ENCODE measurements around the gene ASB10.

The ASB10 gene

DNA sequence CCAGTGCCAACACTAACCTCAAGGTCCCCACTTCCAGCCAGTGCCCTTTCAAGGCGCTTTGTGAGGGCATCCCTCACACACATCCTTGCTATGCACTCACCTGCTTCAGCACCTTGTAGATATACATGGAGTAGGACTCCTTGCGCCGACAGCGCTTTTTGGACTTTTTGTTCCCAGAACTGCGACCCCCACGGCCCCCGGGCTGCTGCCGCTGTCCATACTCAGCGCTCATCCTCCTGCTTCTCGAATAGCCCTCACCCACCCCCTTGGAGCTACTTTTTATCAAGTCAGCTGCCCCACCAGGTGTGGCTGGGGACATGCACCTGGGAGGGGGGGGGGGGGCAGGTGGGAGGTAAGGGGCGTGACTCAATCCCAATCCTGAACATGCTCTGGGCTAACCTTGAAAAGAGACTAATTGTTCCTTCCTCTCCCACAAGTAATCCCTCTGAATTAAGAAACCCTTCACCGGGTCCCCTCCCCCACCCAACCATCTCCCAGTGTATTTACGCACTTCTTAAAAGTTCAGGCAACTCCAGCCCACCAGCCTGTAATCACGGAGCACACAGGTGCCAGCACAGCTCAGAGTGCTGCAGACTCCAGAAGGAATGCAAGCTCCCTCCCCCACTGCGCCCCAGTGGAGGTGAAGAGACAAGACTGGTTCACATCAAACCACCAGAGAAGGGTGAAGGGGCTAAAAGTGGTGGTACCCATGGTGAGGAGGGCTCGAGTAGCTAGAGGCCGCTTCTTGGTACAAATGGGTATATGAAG is 23.2 kb upstream of the ASB10 start, which contains the start of gene H2BK1:
Gene H2BK1 (minus strand): TSS at position 402 of the 768 bp plus-strand sequence. CDS start 170 bp downstream, at position 232.
- no peak for DNase-seq (ENCODE audit: low spot score)

DNA sequence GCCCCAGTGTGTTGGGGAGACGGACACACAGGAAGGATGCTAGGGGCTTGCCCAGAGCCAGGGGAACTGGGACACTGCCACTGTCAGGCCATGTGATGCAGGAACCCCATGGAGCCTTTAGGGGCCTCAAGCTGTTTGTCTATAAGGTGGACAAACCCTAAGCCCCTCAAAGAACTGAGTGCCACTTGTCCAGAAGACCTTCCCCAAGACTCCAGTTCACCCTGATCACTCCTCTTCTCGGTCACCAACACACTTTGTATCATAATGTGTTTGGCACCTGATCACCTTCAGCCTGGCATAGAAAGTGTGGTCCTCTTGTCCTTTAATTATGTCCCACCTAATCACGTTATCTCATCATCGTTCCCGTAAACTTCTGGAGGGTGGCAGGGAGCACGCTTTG is 22.5 kb upstream of the ASB10 start:
- DNase-seq (ENCODE audit: low spot score), result no peak

DNA sequence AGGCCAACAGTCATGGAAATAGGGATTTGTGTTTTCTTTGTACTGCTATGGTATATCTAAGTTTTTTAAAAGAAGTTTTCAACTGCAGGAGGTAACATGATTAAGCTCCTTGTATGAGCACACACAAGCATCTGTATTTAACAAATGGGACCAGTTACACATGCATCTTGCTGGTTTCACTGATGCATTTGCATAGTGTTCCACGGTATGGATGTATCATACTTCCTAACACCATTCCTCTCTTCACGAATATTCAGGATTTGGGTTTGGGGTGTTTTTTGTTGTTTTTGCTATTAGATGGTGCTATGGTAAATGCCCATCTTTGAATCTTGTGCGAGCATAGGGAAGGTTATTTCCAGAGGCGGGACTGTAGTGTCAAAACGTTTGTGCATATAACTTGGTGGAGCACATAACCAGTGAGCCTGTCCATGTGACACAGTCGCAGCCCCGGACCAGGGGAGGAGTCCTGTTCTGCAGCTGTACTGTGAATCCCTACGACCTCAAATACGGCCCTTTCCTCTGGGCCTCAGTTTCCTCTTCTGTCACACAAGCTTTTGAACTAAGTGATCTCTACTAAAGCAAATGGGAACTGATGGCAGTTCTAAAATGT is 21.3 kb upstream of the ASB10 start:
- no peak for DNase-seq (ENCODE audit: low spot score)

DNA sequence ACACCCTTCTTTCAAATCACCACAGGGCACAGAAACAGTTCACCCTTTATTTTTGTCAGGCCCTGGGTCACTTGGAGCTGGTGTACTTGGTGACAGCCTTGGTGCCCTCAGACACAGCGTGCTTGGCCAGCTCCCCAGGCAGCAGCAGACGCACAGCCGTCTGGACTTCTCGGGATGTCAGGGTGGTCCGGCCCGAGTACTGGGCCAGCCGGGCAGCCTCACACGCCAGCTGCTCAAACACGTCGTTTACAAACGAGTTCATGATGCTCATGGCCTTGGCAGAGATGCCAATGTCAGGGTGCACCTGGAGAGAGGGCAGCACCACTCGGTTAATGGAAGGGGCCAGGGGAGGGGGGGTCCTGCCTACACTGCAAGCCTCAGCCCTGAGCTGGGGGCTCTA is 20.8 kb upstream of the ASB10 start:
- no peak for DNase-seq (ENCODE audit: low spot score)

DNA sequence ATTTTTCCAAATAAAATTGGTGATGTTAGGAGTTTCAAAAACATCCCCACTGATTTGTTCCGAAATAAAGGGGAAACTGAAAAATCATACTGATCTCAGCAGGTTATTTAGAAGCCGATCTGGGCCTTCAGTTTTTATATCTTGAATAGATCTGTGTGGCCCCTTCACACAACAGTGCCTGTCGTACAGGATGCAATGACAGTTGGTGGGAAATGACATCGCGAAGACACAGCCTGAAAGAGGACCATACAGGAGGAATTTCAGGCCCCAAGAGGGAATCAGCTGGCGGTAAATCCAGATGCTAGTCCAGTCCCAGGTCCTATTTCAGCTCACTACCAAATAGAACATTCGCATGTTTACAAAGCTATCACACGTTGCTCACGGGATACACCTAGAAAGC is 20.3 kb upstream of the ASB10 start:
- no peak for DNase-seq (ENCODE audit: low spot score)

DNA sequence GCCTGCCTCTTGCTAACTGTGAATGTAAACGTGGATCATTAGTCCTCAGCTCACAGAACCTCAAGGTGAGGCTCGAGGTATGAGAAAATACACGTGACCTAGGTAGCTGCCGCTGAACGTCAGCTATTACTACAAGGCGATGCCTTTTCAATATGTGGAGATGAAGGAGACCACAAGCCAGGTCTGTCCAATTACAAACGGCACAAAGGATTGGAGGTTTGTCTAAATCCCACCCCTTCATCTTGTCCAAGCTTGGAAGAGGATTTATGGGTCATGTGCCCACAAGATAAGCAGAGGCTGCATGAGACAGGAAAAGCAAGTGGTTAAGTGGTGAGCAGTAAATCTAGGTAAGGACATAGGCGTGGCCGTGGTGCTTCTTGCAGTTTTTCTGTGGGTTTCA is 19.9 kb upstream of the ASB10 start:
- no peak for DNase-seq (ENCODE audit: low spot score)

DNA sequence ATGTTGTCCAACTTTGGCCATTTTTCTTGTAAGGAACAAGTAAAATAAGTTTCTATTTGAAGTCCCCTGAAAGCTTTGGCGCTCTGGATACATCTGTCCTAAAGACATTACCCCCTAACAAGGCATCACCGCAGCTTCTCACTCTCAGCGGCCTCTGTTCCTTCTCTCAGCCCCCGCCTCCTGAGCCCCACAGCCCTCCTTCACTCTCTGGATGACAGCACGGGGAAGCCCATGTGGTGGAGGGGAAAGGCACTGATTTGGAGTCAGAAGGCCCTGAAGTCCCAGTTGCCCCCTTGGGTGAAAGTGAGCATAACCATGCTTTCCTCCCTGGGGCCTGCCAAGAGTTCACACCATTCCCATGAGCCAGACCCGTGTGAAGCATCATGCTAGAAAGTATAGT is 18.7 kb upstream of the ASB10 start:
- no peak for DNase-seq (ENCODE audit: low spot score)

DNA sequence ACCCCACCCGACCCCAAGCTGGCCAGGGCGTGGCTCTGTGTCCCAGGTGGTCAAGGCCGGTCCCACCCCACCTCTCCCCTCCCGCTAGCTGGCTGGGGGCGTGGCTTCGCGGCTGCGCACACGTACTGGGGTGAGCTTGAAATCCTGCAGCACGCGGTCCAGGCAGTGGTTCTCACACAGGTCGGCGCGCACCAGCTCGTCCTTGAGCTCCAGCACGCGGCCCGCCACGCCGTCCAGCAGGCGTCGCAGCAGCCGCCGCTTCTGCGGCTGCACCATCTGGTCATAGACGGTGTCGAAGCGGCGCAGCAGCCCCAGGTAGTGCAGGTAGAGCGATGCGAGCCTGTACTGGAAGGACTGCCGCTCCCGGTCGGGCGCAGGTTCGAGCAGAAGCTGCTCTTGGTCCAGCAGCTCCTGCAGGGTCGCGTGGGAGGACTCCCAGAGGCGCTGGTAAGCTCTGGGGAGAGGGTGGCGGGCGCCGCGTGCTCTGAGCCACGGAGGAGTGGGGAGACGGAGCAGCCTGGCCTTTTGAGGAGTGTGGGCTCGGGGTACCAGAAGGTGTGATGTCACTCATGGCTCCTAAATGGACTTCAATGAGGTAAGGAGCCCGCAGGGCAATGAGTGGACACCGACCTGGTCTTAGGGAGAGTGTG is 17.5 kb upstream of the ASB10 start:
- DNase-seq (ENCODE audit: low spot score), result no peak

DNA sequence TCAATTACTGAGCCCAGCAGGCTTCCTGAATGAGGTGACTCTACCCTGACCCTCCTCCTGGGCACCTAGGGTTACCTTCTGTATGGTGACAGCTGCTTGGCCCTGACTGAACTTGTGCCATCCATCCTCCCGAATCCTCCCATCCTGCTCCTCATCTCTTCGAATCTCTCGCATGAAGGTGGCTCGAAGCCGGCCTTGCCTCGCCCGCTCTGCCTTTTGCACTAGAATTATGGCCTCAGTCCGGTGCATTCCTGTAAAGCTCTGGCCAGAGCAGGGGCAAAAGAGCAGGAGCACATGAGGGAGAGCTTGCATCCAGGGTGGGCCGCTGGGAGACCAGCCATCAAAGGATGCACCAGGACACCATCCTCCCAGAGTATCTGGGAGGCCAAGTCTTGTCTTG is 15.8 kb upstream of the ASB10 start:
- DNase-seq (ENCODE audit: low spot score), result no peak

DNA sequence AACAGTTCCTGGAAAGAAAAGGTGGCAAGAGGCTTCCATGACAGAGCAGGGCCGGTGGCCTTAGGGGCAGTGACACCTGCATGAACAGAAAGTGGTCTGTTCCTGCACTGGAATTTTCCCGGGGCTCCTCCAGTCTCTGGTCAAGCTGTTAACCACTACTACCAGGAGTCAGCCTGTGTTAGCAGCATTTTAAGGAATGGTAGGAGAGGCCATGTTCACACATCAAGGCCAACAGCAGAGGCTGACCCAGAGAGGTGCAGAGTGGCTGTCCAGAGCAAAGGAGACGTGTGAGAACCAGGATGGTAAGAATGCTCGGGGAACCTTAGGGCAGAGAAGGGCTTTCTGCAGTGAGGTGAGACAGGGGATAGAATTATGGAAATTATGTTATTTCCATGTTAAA is 14.7 kb upstream of the ASB10 start:
- no peak for DNase-seq (ENCODE audit: low spot score)

DNA sequence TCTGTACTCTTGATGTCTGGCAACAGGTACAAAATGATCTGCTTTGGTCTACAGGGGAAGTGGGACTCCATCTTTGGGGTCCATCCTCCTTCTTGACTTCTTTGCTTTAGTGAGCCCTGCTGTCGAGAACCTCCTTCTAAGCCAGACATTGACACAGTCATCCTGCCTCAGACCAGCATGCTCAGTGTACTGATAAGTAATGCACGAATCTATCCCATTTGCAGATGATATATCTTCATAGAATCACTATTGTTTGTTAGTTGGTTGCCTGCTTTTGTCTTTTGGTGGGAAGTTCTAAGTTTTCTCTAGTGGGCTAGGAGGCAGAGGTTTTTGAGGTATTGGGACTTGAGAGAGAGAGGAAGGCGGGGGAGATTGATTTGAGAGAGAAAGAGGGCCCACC is 14.3 kb upstream of the ASB10 start:
- no peak for DNase-seq (ENCODE audit: low spot score)

DNA sequence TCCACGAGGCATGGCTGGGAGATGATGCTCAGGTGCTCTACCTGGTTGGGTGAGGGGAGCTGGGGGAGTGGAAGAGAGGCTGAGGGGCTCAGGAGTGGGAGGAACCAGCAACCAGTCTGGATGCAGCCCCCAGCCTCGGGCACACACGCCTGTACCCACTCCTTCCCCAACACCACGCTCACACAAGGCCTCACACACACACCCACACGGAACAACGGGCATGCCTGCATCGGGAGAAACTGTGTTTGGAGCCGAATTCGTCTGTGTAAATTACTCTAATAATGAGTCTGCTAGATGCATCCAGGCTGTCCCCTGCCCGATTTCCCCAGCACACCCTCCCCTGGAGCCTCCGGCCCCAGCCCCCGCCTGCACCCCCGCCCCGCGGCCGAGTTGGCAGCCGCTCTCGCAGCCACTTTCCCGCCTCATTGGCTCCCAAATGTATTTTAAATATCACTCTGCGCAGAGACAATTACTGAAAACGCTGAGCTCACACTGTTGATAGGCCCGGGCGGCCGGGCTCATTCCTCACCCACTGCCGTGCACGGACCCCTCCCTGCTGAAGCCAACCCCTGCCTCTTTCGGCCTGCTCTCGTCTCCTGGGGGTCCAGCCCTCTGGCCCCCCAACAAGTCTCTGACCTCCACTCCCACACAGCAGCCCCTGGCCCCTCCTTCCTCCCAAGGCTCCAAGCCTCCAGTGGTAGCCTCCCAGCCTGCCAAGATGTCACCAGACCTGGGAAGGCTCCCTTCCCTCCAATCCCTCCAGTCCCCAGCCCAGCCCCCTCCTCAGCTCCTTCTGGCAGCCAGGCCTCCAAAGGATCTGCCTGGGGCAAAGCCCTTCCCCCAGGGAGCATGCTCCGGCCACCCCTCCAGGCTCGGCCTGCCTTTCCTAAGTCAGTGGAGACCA is 12.1 kb upstream of the ASB10 start:
- DNase-seq (ENCODE audit: low spot score), result no peak

DNA sequence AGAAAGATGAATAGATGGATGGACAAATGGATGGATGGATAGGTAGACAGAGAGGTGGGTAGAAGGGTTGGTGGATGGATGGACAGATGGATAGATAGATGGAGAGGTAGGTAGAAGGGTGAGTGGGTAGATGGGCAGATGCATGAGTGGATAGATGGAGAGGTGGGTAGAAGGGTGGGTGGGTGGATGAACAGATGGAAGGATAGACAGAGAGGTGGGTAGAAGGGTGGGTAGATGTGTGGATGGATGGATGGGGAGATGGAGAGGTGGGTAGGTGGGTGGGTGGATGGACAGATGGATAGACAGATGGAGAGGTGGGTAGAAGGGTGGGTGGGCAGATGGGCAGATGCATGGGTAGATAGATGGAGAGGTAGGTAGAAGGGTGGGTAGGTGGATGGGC is 10.9 kb upstream of the ASB10 start:
- DNase-seq (ENCODE audit: low spot score), result no peak

DNA sequence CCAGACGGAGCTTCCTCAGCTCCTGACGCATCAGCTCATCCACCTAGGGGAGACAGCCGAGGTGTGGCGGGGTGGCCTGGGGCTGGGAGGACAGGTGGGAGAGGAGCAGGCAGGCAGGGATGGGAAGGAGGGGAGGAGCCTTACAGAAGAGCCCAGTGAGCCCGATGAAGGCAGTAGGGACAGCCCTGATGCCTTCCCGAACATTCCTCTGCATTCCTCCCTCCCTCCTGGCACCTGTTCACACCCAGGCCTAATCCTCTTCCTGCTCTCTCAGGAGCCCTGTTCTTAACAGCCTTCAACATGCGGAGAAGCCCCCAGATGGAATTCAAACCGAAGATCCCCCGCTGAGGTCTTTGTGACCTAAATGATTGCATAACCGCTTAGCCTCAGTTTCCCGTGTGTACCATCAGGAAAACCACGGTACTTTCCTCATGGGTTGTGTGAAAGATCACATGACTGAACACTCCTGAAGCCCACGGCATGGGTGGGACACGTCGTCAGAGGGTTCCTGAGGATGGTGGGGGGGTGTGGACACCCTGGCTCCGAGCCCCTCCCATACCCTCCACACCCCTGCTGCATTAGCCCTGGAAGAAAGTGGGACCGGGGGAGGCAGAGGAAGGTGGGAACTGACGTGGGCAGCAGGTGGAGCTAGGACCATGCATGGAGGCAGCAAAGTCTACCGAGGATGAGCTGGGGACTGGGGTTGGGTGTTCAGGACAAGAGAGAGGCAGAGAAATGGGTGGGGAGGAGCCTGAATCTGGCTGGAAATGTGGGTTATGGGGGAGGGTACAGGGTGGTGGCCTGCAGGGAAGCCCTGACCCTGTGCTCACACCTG is 8.8 kb upstream of the ASB10 start:
- DNase-seq (ENCODE audit: low spot score), result no peak

DNA sequence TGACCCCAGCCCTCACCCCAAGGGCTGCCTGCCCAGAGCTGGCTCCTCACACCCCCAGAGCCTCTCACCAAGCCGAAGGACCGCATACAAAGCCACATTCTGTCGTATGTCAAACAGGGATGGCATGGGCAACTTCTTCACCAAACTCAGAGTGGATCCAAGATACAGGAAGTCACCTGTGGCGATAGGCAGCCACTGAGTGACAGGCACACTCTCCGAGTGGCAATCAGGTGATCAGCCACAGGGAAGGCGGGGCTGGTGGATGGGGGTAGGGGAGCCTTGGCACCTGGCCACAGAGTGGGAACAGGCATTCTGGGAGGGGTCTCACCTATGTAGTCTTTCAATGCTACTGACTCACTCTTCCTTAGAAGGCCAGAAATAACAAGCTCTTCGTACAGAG is 7.1 kb upstream of the ASB10 start:
- no peak for DNase-seq (ENCODE audit: low spot score)

DNA sequence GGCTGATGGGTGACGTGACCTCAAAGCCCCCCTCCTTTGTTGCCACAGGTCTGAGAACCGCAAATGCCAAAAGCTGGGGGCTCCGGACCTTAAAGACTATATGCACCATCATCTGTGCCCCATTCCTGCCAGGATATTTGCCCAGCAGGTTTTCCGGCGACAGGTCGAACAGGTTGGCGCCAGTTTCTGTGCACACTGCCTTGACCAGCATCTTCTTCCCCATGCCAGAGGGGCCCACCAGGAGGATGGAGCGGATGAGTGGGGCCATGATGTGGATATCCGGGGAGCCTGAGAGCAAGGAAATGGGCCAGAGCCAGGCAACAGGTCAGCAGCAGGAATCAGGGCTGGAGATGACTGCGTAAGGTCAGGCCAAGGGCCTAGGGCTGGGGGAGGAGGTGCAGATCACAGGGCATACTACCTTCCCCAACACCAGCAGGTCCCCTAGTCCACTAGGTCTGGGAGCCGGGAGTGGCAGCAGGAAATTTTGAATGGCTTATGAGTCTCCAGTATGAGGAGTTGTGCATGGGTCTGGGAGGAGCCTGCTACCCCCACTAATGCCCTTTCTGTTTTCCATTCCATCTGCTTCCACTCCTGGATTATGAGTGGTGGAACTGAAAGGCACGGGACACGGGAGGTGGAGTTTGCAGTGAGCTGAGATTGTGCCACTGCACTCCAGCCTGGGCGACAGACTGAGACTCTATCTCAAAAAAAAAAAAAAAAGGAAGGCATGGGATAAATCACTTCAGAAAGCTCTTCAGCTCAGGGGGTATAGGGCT is 6.3 kb upstream of the ASB10 start:
- no peak for DNase-seq (ENCODE audit: low spot score)

DNA sequence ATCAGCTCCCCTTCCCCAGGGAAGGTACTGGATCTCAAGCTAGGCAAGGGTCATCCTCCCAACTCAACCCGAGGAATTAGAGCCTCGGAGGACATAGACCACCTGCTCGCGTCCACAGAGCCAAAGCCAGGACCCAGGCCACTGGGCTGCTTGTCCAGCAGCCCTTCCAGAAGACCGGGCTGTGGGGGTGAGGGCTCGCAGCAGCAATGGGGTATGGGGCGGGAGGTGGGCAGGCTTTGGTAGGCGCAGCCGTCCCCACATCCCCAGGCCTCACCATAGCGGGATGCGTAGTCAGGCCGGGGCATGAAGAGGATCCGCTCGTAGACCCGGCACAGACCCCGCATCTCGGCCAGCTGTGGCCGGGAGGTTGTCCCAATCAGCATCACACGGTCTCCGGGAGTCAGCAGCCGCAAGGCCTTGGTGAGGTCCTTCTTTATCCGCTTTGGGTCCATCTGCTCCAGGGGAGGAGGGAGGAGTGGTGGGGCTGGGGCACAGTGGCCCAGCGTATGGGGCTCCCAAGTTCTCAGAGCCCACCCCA is 5.0 kb upstream of the ASB10 start:
- no peak for DNase-seq (ENCODE audit: low spot score)

DNA sequence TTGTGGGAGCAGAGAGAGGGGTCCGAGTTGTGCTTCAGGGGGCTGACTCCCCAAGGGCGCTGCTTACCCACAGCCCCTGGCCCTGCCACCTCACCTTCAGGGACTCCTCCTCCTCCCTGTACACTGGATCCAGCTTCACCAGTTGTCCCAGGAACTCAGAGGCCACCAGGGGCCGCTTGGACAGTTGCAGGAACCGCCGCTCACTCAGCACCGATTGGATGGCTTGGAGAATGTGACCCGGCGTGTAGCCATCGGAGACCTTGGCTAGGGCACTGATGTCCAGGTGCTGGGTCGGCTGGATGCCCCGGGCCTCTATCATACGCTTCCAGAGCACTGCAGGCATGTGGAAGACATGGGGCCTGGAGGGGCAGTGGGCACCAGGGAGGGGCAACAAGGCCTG is 4.5 kb upstream of the ASB10 start:
- DNase-seq (ENCODE audit: low spot score), result no peak

DNA sequence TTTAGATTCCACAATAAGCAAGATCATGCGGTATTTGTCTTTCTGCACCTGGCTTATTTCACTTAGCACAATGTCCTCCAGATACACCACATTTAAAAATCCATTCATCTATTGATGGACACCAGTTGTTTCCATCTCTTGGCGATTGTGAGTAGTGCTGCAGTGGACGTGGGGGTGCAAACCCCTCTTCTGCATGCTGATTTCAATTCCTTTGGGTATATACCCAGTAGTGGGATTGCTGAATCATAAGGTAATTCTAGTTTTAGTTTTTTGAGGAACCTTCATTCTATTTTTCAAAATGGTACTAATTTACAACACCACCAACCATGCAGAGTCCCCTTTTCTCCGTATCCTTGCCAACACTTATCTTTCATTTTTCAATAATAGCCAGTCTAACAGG is 2.0 kb upstream of the ASB10 start:
- no peak for DNase-seq (ENCODE audit: low spot score)

DNA sequence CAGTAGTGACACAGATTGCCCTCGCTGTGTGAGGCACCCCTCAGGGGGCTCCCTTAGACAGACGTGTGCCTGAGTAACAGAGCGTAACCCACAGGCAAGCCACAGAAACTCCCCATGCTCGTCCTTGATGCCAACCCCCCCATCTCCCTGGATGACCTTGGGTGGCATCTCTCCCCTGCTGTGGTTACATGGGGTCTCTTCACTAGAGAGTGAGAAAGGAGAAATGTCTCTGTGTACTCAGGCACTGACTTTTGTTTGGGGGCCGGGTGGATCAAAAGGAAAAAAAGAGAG is 1.1 kb upstream of the ASB10 start:
- no peak for DNase-seq (ENCODE audit: low spot score)
